Neutrophil (primary cell): ENCODE results near the gene ATG7.

ENCODE experiments used
- H3K27ac ChIP-seq: fragments of 200-600 bp; sonication (generic); 2 replicates; pipeline ENCODE4 v1.5.1; 2016; ENCODE audit warnings: mild to moderate bottlenecking, moderate library complexity
- H3K27me3 ChIP-seq: fragments of 200-600 bp; sonication (generic); 2 replicates; pipeline ENCODE4 v1.6.0; 2016; ENCODE audit warnings: mild to moderate bottlenecking
- H3K36me3 ChIP-seq: fragments of 200-600 bp; sonication (generic); 2 replicates; pipeline ENCODE4 v1.5.1; 2017
- H3K4me1 ChIP-seq, 2 experiments: fragments of 200-600 bp in 1 of 2; sonication (generic) in 1 of 2; 1 replicate in 1 of 2; 2 replicates in 1 of 2; pipeline versions ENCODE4 v1.5.1 to v1.6.1; 2013 to 2016; ENCODE audit warnings: low read depth in 1 of 2, low read length in 1 of 2, mild to moderate bottlenecking in 1 of 2, moderate library complexity in 1 of 2; ENCODE audit not compliant: control insufficient read depth in 1 of 2, insufficient read depth in 1 of 2
- H3K4me3 ChIP-seq, 2 experiments: fragments of 200-600 bp in 1 of 2; sonication (generic) in 1 of 2; 1 replicate in 1 of 2; 2 replicates in 1 of 2; pipeline ENCODE4 v1.5.1; 2013 to 2016; ENCODE audit warnings: low read depth in 1 of 2, low read length in 1 of 2, mild to moderate bottlenecking in 1 of 2, moderate library complexity in 1 of 2
- H3K9me3 ChIP-seq: fragments of 200-600 bp; sonication (generic); 2 replicates; pipeline ENCODE4 v1.5.1; 2016
- TF ChIP-seq, protein P1 (sequence below): fragments of 200-600 bp; sonication (generic); IDR thresholded peaks from 2 replicates; pipeline ENCODE4 v1.5.1; 2016; ENCODE audit warnings: antibody characterized with exemption

Gene ATG7

DNA sequence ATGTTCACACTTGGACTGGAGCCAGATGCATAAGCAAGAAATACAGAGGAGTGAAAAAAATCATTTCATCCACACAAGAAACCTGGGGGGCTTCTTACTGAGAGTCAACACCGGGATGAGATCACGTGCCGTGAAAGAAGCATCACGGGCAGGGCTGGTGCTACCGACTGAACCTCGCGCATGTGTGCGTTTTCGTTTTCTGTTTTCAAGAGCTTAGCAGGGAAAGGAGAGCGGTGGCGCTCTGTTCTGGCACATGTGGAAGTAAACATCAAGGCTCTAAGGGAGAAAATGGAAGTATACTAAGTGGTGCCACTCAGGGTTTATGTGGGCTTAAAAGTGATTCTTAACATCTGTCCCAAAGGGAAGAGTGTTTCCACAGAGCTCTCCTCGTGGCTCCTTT, 315.6 kb downstream of the ATG7 start:
- Histone ChIP-seq H3K27me3 (no peaks in the 10 kb centered on the region), H3K36me3 (no peaks in the 10 kb centered on the region), H3K9me3 (no peaks in the 10 kb centered on the region), H3K4me1 (peaks cover 8 to 15% of the 10 kb centered on the region in 2 experiments), H3K4me3 (no peak overlapping the region), H3K27ac (no peak overlapping the region)
- TF ChIP-seq, protein P1, sequence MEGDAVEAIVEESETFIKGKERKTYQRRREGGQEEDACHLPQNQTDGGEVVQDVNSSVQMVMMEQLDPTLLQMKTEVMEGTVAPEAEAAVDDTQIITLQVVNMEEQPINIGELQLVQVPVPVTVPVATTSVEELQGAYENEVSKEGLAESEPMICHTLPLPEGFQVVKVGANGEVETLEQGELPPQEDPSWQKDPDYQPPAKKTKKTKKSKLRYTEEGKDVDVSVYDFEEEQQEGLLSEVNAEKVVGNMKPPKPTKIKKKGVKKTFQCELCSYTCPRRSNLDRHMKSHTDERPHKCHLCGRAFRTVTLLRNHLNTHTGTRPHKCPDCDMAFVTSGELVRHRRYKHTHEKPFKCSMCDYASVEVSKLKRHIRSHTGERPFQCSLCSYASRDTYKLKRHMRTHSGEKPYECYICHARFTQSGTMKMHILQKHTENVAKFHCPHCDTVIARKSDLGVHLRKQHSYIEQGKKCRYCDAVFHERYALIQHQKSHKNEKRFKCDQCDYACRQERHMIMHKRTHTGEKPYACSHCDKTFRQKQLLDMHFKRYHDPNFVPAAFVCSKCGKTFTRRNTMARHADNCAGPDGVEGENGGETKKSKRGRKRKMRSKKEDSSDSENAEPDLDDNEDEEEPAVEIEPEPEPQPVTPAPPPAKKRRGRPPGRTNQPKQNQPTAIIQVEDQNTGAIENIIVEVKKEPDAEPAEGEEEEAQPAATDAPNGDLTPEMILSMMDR, result no peak

DNA sequence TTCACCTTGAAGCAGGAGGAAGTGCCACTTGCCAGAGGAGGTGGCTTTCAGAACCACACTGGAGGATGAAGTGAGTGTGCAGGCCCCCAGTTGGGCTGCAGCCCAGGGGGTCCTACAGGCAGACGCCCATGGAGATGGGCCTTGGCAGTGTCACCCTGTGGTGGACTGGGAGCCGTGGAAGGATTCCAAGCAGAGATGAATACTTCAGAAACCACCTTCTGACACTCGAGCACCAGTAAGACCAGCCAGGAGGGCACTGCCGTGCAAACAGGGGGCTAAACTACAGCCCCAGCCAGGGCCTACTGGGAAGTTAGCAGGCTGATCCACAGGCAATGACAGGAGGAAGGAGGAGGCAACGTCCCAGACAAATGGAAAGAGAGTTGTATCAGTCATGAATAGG, 316.1 kb downstream of the ATG7 start:
- Histone ChIP-seq H3K4me1 (peaks cover 4 to 12% of the 10 kb centered on the region in 2 experiments), H3K4me3 (no peak overlapping the region), H3K27ac (no peak overlapping the region), H3K9me3 (no peaks in the 10 kb centered on the region), H3K27me3 (no peaks in the 10 kb centered on the region), H3K36me3 (no peaks in the 10 kb centered on the region)
- TF ChIP-seq, protein P1, result no peak

- H3K36me3 ChIP-seq, result no peaks in the 10 kb centered on the region
- H3K4me1 ChIP-seq, result peaks cover 4 to 12% of the 10 kb centered on the region in 2 experiments
- no peaks in the 10 kb centered on the region for H3K9me3 ChIP-seq
- no peak overlapping the region for H3K4me3 ChIP-seq
- TF ChIP-seq, protein P1, result no peak
- no peak overlapping the region for H3K27ac ChIP-seq
- no peaks in the 10 kb centered on the region for H3K27me3 ChIP-seq
Observed at GRCh38 chr3:11588755-11589154, 316.6 kb downstream of the ATG7 start.

DNA sequence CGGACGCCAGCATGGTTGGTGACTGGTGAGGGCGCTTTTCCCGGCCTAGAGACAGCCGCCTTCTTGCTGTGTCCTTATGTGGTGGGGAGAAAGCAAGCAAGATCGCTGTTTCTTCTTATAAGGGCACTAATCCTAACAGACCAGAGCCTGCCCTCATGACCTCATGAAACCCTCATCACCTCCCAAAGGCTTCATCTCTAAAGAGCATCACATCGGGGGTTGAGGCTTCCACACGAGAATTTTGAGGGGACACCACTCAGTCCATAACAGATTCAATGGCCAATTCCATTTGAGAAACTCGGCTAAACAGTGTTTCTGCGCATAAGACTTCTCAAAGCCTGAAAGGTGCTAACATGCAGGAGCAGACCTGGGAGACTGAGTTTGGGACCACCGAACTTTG, 317.5 kb downstream of the ATG7 start:
- TF ChIP-seq, protein P1, result no peak
- H3K4me3 ChIP-seq, result no peak overlapping the region
- H3K27ac ChIP-seq, result no peak overlapping the region
- no peaks in the 10 kb centered on the region for H3K27me3 ChIP-seq
- no peaks in the 10 kb centered on the region for H3K9me3 ChIP-seq
- H3K36me3 ChIP-seq, result no peaks in the 10 kb centered on the region
- peaks cover 4 to 12% of the 10 kb centered on the region in 2 experiments for H3K4me1 ChIP-seq

- Histone ChIP-seq H3K36me3 (no peaks in the 10 kb centered on the region), H3K27ac (peak overlapping the region; percentile 32), H3K9me3 (no peaks in the 10 kb centered on the region), H3K27me3 (no peaks in the 10 kb centered on the region), H3K4me1 (peaks cover 4 to 12% of the 10 kb centered on the region in 2 experiments), H3K4me3 (no peak overlapping the region)
- TF ChIP-seq, protein P1, result no peak
Observed at GRCh38 chr3:11591002-11591355, 318.8 kb downstream of the ATG7 start.
